HG03159 (cell line): ENCODE data around the gene CCNE1.
A peak's percentile ranks its signal among the peaks of the same experiment; 100 is the strongest.

Source experiments
- ATAC-seq: cut with Tn5 transposase; IDR thresholded peaks from one replicate; pipeline ENCODE4 v1.9.1; 2021; ENCODE audit warnings: mild to moderate bottlenecking, moderate library complexity; ENCODE audit not compliant: unreplicated experiment

The CCNE1 gene

GRCh38 chr19:29873024-29873800, 61.4 kb downstream of the CCNE1 start:
- ATAC-seq = peak; percentile 61
